GM10248 (cell line): ENCODE results near the gene RHOF.

Experiments used
- CTCF ChIA-PET: fragments of 300-600 bp; sonication (Branson Sonifier 250); formaldehyde crosslinking; extraction: SDS; loops from one replicate; lab custom pipeline; 2021; ENCODE audit warnings: antibody characterized with exemption; lab: Yijun Ruan, JAX
- POLR2A ChIA-PET: fragments of 350-650 bp; sonication (Branson Sonifier 250); formaldehyde crosslinking; extraction: SDS; loops from one replicate; lab custom pipeline; 2020; ENCODE audit warnings: antibody characterized with exemption; lab: Yijun Ruan, JAX
- DNase-seq: peaks from one replicate; pipeline ENCODE4 v3.0.0; 2012; ENCODE audit errors: extremely low spot score
- TF ChIP-seq, protein P1 (sequence below): IDR thresholded peaks from 2 replicates; pipeline ENCODE4 v1.5.1; 2012; ENCODE audit warnings: mild to moderate bottlenecking, low read depth; ENCODE audit errors: extremely low read depth, missing control alignments, control extremely low read depth

Gene RHOF

DNA sequence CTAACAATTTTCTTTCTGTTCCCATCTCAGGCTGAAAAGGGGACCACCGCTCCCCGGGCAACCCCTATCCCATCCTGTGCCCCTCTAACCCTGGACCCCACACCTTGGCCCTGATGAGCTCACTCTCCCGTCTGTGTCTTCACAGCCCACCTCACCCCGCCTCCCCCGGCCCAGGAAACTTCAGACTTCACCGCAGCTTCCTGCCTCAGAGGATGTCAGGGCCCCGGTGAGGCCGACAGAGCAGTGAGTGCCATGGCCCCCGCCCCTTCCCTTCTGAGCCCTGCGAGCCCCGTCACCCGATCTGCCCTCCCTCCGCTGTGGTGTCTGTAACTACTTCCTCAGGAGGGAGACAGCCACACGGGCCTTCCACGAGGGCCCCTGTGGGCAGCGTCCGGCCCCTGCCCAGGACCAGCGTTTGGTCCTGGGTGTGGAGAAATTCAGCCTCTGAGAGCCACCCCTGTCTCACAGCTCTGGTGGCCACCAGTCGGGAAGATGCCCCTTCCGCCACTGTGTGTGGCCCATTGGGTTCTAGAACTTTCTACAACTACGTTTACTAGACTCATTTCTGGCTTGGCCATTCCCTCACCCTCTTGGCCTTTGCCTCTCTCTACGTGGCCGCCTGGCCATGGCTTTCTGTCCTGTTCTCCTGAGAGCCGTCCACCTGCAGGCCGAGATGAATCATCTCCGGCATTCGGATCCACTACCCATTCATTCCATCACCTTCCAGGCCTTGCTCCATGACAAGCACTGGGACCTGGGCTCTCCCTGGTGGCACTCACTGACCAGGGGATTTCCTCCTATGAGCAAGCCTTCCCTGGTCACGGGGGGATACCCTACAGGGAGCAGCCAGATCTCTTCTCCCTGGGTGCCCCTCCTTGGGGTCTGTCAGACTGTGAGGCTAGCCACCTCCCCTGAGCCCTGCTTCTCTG lies 3.4 kb downstream of the RHOF start:
- POLR2A ChIA-PET: interaction anchor here (0.6 kb wide), 1 partner anchor 18 kb away, joined by 3 read pairs; no protein-coding TSS in a partner anchor
- TF ChIP-seq, protein P1, sequence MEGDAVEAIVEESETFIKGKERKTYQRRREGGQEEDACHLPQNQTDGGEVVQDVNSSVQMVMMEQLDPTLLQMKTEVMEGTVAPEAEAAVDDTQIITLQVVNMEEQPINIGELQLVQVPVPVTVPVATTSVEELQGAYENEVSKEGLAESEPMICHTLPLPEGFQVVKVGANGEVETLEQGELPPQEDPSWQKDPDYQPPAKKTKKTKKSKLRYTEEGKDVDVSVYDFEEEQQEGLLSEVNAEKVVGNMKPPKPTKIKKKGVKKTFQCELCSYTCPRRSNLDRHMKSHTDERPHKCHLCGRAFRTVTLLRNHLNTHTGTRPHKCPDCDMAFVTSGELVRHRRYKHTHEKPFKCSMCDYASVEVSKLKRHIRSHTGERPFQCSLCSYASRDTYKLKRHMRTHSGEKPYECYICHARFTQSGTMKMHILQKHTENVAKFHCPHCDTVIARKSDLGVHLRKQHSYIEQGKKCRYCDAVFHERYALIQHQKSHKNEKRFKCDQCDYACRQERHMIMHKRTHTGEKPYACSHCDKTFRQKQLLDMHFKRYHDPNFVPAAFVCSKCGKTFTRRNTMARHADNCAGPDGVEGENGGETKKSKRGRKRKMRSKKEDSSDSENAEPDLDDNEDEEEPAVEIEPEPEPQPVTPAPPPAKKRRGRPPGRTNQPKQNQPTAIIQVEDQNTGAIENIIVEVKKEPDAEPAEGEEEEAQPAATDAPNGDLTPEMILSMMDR: no peak
- DNase-seq: peak; percentile 83
- CTCF ChIA-PET: interaction anchor here (0.8 to 14.7 kb wide), 4 partner anchors 13 to 103 kb away, joined by 3 to 565 read pairs (median 268); partner anchors contain the start of gene SETD1B

DNA sequence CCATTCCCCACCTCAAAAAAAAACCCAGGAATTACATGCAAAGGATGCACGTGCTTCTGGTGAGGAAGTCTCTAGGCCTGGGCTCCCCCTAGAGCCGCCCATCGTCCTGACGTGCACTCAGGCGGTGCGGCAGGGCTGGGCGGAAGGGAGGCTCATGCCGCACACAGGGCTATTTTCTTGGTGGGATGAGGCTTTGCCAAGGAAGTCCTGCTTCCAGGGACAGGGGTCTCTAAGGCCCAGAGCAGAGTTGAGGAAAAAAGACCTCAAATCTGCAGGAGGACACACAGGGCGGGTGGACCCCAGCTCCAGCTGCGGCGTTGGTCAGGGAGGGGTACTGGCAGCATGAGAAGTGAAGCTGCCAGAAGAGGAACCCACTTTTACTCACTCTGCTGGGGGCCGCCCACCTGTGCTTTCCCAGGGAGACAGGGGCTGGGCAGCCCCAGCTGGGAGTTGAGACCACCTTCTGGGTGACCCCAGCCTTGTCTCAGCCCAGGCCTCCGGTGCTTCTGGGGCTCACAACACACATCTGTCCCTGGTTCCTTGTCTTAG lies 4.2 kb downstream of the RHOF start:
- no peak for DNase-seq
- POLR2A ChIA-PET: no interaction called here
- CTCF ChIA-PET: interaction anchor here (0.8 to 14.7 kb wide), 4 partner anchors 12 to 102 kb away, joined by 3 to 565 read pairs (median 268); partner anchors contain the start of gene SETD1B
- TF ChIP-seq, protein P1: no peak

DNA sequence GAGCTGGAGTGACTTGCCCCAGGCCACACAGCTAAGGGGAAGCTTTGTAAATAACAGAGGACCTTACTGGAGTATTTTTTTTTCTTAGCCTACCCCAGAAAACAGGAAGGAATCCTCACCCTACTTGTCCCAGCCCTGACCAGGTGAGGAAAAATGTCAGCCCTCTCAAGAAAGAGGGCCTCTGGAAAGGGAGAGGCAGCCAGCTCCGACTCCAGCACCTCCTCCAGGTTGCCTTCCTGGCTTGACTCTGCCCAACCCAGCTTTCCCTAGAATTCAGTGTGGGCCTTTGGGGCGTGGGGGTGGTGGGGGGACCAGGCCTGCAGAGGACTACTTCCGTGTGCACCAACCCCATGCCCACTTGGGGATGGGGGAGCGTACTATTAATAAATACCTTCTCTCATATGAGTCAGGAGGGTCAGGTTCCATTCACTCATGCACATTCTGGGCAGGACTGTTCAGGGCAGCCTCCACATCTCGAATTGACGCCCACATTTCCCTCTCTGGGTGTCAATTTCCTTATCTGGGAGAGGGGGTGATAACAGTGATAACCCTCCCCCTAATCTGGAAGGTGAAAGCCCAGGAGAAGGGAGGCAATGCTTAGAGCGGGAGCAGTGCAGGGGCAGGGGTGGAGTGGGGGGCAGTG lies 5.2 kb downstream of the RHOF start:
- TF ChIP-seq, protein P1: no peak
- CTCF ChIA-PET: interaction anchor here (1.5 to 23.3 kb wide), 4 partner anchors 8 to 23 kb away, joined by 8 to 533 read pairs (median 33); partner anchors contain the start of gene RHOF
- no peak for DNase-seq
- POLR2A ChIA-PET: interaction anchor here (0.5 to 0.6 kb wide), 2 partner anchors 10 to 387 kb away, joined by 4 to 5 read pairs; no protein-coding TSS in a partner anchor

DNA sequence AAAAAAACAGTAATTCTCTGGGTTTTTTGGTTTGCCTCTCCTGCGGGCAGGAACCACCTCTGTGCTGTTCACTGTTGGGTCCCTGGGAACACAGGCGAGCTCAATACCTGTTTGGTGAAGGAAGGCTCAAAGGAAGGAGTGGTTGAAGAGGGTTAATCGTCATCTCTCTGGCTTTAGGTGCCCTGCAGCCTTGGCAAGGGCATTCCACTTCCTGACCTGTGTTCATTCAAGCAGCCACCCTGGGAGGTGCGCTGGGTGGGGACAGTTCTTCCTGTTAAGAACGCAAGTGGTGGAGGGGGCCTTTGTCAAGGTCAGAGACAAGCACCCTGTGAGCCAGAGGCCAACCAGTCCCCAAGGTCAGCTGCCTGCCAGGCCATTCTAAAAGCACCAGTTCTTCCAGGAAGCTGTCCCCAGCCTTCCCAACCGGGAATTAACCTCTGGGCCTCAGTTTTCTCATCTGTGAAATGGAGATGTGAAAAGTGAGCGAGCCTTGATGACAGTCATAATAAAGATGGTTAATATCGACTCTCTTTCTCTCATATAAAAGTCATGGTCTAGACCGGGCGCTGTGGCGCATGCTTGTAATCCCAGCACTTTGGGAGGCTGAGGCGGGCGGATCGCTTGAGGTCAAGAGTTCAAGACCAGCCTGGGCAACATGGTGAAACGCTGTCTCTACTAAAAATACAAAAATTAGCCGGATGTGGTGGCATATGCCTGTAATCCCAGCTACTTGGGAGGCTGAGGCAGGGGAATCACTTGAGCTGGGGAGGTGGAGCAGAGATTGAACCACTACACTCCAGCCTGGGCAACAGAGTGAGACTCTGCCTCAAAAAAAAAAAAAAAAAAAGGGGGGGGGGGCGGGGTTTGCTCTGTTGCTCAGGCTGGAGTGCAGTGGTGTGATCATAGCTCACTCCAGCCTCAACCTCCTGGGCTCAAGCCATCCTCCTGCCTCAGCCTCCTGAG lies 6.1 kb downstream of the RHOF start:
- ChIA-PET CTCF (interaction anchor here (1.1 to 23.3 kb wide), 5 partner anchors 9 to 24 kb away, joined by 3 to 533 read pairs (median 18); partner anchors contain the start of gene RHOF), POLR2A (interaction anchor here (0.5 to 0.6 kb wide), 3 partner anchors 11 to 386 kb away, joined by 3 to 5 read pairs (median 4); no protein-coding TSS in a partner anchor)
- DNase-seq: no peak
- TF ChIP-seq, protein P1: no peak

DNA sequence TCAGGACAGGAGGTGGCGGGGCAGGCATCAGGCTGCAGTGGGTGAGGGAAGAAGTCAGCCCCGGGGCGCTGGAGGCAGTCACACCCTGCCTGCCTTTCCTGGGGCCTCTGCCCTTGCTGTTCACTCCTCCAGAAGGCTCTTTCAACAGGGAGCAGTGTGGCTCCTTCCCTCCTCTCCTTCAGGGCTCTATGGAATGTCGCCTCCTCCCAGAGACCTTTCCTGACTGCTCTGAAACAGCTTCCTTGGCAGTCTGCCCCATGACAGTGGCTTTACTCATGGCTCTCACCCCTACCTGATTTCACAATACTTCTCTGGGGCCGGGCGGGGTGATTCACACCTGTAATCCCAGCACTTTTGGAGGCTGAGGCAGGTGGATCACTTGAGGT lies 7.1 kb downstream of the RHOF start:
- ChIA-PET POLR2A (interaction anchor here (0.6 kb wide), 1 partner anchor 106 kb away, joined by 3 read pairs; no protein-coding TSS in a partner anchor), CTCF (interaction anchor here (1.1 to 23.3 kb wide), 4 partner anchors 9 to 25 kb away, joined by 3 to 533 read pairs (median 33); partner anchors contain the start of gene RHOF)
- TF ChIP-seq, protein P1: no peak
- no peak for DNase-seq
